Astrocyte (in vitro differentiated cells and primary cell): Measurements from ENCODE around the gene AZU1. TPM values are rescaled to one million over a fixed set of nuclear protein-coding genes. Genes with fewer than 3 reads are reported as not detected.

Experiments
- DNase-seq: peaks from one replicate; pipeline ENCODE4 v3.0.0-alpha.2; 2010; ENCODE audit warnings: low read depth
- FAIRE-seq: peaks from 2 replicates; lab custom pipeline; 2011; peaks lifted over from hg19 to GRCh38; lab: Jason Lieb, UNC
- H2AFZ ChIP-seq: 2 replicates; pipeline ENCODE4 v1.6.0; 2012; ENCODE audit warnings: low read depth, low read length, inconsistent platforms
- H3K27ac ChIP-seq: 2 replicates; pipeline ENCODE4 v1.5.1; 2011; ENCODE audit warnings: low read depth, low read length, inconsistent platforms
- H3K27me3 ChIP-seq: 2 replicates; pipeline ENCODE4 v1.6.0; 2011; ENCODE audit warnings: low read length, inconsistent platforms; ENCODE audit not compliant: insufficient read depth
- H3K36me3 ChIP-seq: 2 replicates; pipeline ENCODE4 v1.5.1; 2011; ENCODE audit warnings: low read length, inconsistent platforms; ENCODE audit not compliant: insufficient read depth
- H3K4me1 ChIP-seq: 2 replicates; pipeline ENCODE4 v1.5.1; 2011; ENCODE audit warnings: low read length, inconsistent platforms; ENCODE audit not compliant: insufficient read depth
- H3K4me2 ChIP-seq: 2 replicates; pipeline ENCODE4 v1.6.0; 2012; ENCODE audit warnings: low read length, inconsistent platforms
- H3K4me3 ChIP-seq: 2 replicates; pipeline ENCODE4 v1.5.1; 2011; ENCODE audit warnings: low read depth, mild to moderate bottlenecking, low read length, inconsistent platforms; ENCODE audit not compliant: insufficient read depth
- H3K79me2 ChIP-seq: 2 replicates; pipeline ENCODE4 v1.6.0; 2012; ENCODE audit warnings: mild to moderate bottlenecking, low read length, inconsistent platforms; ENCODE audit not compliant: insufficient read depth
- H3K9ac ChIP-seq: 2 replicates; pipeline ENCODE4 v1.6.0; 2012; ENCODE audit warnings: mild to moderate bottlenecking, low read length, inconsistent platforms
- H3K9me3 ChIP-seq: 2 replicates; pipeline ENCODE4 v1.5.1; 2012; ENCODE audit warnings: low read depth, mild to moderate bottlenecking, low read length, inconsistent platforms; ENCODE audit not compliant: insufficient read depth
- H4K20me1 ChIP-seq: 2 replicates; pipeline ENCODE4 v1.6.0; 2012; ENCODE audit warnings: low read length, inconsistent platforms; ENCODE audit not compliant: insufficient read depth
- H3K27ac Mint-ChIP-seq: one replicate; pipeline ENCODE4 v1.8.0; 2021; ENCODE audit warnings: mild to moderate bottlenecking, mixed read lengths; ENCODE audit not compliant: unreplicated experiment
- H3K27me3 Mint-ChIP-seq: one replicate; pipeline ENCODE4 v1.8.0; 2021; ENCODE audit warnings: low read depth, mixed read lengths; ENCODE audit not compliant: unreplicated experiment
- H3K36me3 Mint-ChIP-seq: one replicate; pipeline ENCODE4 v1.8.0; 2021; ENCODE audit warnings: low read depth, mixed read lengths; ENCODE audit not compliant: unreplicated experiment
- H3K4me1 Mint-ChIP-seq: one replicate; pipeline ENCODE4 v1.8.0; 2021; ENCODE audit warnings: low read depth, mixed read lengths; ENCODE audit not compliant: unreplicated experiment
- H3K4me3 Mint-ChIP-seq: one replicate; pipeline ENCODE4 v1.8.0; 2021; ENCODE audit warnings: mild to moderate bottlenecking, moderate library complexity, mixed read lengths; ENCODE audit not compliant: unreplicated experiment
- H3K9me3 Mint-ChIP-seq: one replicate; pipeline ENCODE4 v1.8.0; 2021; ENCODE audit warnings: mild to moderate bottlenecking, mixed read lengths; ENCODE audit not compliant: unreplicated experiment
- EZH2 ChIP-seq: IDR thresholded peaks from 2 replicates; pipeline ENCODE4 v1.6.1; 2012; ENCODE audit warnings: mild to moderate bottlenecking, low read length, inconsistent platforms; ENCODE audit not compliant: insufficient read depth
- total RNA-seq: library from RNA; stranded (reverse); gene quantifications from 2 replicates; pipeline ENCODE4 v1.2.1, GENCODE V29; 2021
- TF ChIP-seq, protein P1 (sequence below): IDR thresholded peaks from 2 replicates; pipeline ENCODE4 v1.5.1; 2011; ENCODE audit warnings: low read depth, mild to moderate bottlenecking, inconsistent platforms, low read length, moderate library complexity; ENCODE audit not compliant: insufficient read depth

The AZU1 gene
- total RNA-seq, 1 donor from 2014 or later = 1.00 TPM

DNA sequence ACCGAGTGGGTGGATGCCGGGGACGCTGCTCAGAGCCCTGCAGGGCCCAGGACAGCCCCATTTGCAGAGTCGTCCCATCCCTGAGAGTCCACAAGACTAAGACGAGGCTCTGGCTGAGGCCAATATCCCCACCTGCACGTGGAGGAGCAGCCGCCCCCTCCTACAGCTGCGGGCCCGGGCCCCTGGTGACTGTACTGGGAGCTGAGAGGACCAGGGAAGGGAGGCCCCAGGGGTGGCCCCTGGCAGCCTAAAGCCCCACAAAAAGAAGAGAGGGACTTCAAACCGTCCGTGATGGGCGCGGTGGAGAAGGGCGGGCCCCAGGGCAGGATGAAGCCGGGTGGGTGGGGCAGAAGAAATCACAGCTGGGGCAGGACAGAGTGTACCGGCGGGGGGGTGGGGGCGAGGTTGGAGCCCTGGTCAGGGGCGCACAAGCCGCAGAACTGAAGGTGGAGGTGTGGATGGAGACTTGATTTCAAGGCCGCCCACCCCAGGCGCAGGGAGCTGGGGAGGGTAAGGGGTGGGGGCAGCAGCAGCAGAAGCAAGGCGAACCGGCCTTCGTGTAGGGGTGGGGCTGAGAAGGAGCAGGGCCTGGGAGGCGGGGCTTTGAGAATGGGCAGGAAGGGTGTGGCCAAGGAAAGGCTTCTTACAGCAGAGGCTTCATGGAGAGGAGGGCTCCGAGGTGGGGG is 44.8 kb downstream of the AZU1 start:
- Histone ChIP-seq H3K4me3 (no peak overlapping the region), H4K20me1 (peaks cover 24% of the 10 kb centered on the region), H3K9ac (no peak overlapping the region), H3K4me2 (no peak overlapping the region), H2AFZ (no peak overlapping the region), H3K4me1 (peaks cover 19% of the 10 kb centered on the region), H3K36me3 (peaks cover 4% of the 10 kb centered on the region), H3K79me2 (no peaks in the 10 kb centered on the region), H3K27ac (no peak overlapping the region), H3K27me3 (no peaks in the 10 kb centered on the region), H3K9me3 (no peaks in the 10 kb centered on the region)
- no peaks in the 10 kb centered on the region for H3K9me3 Mint-ChIP-seq
- no peaks in the 10 kb centered on the region for H3K27me3 Mint-ChIP-seq
- H3K36me3 Mint-ChIP-seq = peaks cover 11% of the 10 kb centered on the region
- FAIRE-seq (no peak), DNase-seq (peak; percentile 56)
- H3K4me1 Mint-ChIP-seq = peaks cover 2% of the 10 kb centered on the region
- H3K27ac Mint-ChIP-seq = no peak overlapping the region
- H3K4me3 Mint-ChIP-seq = no peak overlapping the region
- no peak for TF ChIP-seq EZH2
- TF ChIP-seq, protein P1, sequence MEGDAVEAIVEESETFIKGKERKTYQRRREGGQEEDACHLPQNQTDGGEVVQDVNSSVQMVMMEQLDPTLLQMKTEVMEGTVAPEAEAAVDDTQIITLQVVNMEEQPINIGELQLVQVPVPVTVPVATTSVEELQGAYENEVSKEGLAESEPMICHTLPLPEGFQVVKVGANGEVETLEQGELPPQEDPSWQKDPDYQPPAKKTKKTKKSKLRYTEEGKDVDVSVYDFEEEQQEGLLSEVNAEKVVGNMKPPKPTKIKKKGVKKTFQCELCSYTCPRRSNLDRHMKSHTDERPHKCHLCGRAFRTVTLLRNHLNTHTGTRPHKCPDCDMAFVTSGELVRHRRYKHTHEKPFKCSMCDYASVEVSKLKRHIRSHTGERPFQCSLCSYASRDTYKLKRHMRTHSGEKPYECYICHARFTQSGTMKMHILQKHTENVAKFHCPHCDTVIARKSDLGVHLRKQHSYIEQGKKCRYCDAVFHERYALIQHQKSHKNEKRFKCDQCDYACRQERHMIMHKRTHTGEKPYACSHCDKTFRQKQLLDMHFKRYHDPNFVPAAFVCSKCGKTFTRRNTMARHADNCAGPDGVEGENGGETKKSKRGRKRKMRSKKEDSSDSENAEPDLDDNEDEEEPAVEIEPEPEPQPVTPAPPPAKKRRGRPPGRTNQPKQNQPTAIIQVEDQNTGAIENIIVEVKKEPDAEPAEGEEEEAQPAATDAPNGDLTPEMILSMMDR = no peak

DNA sequence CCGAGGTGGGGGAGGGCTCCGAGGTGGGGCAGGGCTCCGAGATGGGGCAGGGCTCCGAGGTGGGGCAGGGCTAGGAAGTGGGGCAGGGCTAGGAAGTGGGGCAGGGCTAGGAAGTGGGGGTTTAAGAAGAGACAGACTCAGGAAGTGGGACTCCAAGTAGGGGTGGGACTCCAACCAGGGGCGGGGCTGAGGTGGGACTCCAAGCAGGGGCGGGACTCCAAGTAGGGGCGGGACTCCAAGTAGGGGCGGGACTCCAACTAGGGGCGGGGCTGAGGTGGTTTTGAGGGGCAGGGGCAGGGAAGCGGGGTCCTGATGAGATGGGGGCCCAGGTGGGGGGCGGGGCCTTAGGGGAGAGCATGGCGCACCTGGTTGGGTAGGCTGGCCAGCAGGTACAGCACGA is 45.4 kb downstream of the AZU1 start:
- Mint-ChIP-seq H3K27me3 (no peaks in the 10 kb centered on the region), H3K9me3 (no peaks in the 10 kb centered on the region), H3K36me3 (peaks cover 11% of the 10 kb centered on the region), H3K4me3 (no peak overlapping the region), H3K27ac (no peak overlapping the region), H3K4me1 (peaks cover 2% of the 10 kb centered on the region)
- Histone ChIP-seq H3K4me2 (no peak overlapping the region), H3K4me1 (peaks cover 19% of the 10 kb centered on the region), H4K20me1 (peaks cover 24% of the 10 kb centered on the region), H3K36me3 (peaks cover 4% of the 10 kb centered on the region), H3K9me3 (no peaks in the 10 kb centered on the region), H3K9ac (no peak overlapping the region), H3K27me3 (no peaks in the 10 kb centered on the region), H2AFZ (no peak overlapping the region), H3K27ac (no peak overlapping the region), H3K79me2 (no peaks in the 10 kb centered on the region), H3K4me3 (no peak overlapping the region)
- TF ChIP-seq, protein P1 = no peak
- TF ChIP-seq EZH2 = no peak
- peak; percentile 38 for DNase-seq
- FAIRE-seq = no peak

DNA sequence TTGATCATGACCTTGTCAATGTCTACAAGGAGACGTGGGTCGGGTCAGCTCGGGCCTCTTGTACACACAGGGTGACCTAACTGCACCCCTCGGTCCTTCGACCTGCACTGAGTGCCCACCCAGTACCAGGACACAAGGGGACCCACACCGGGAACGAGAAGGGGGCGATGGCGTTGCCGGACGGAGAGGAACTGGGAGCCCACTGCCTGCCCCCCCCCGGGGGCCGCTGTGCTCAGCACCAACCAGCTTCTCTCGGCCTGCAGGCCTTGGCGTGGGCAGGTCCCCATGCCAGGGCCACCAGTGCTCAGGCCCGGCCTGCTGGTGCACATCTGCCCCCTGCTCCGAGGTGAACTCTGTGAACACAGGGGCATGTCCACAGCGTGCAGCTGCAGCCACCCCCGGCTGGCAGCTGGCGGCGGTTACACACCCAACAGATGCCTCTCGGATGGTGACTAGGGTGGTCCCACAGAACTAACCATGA is 46.0 kb downstream of the AZU1 start:
- Mint-ChIP-seq H3K27me3 (no peaks in the 10 kb centered on the region), H3K9me3 (no peaks in the 10 kb centered on the region), H3K4me3 (no peak overlapping the region), H3K36me3 (peaks cover 11% of the 10 kb centered on the region), H3K4me1 (peaks cover 2% of the 10 kb centered on the region), H3K27ac (no peak overlapping the region)
- Histone ChIP-seq H2AFZ (no peak overlapping the region), H3K4me3 (no peak overlapping the region), H3K4me2 (no peak overlapping the region), H3K79me2 (no peaks in the 10 kb centered on the region), H3K27me3 (no peaks in the 10 kb centered on the region), H3K4me1 (peaks cover 18% of the 10 kb centered on the region), H4K20me1 (peaks cover 21% of the 10 kb centered on the region), H3K27ac (no peak overlapping the region), H3K9me3 (no peaks in the 10 kb centered on the region), H3K9ac (no peak overlapping the region), H3K36me3 (peaks cover 4% of the 10 kb centered on the region)
- FAIRE-seq (no peak), DNase-seq (no peak)
- TF ChIP-seq, protein P1 = no peak
- no peak for TF ChIP-seq EZH2
